Astrocyte of the spinal cord (primary cell): ENCODE data around the gene MSMP.

Experiments
- DNase-seq: peaks from one replicate; pipeline ENCODE4 v3.0.0; 2011; ENCODE audit warnings: low read depth, low spot score
- H3K4me3 ChIP-seq: 2 replicates; pipeline ENCODE4 v1.5.1; 2011; ENCODE audit warnings: low read depth, mild to moderate bottlenecking, low read length, moderate library complexity
- CTCF ChIP-seq: IDR thresholded peaks from 2 replicates; pipeline ENCODE4 v1.5.1; 2012; ENCODE audit warnings: low read depth, mild to moderate bottlenecking, low read length, inconsistent platforms
- in situ Hi-C: cut with HindIII; loops from 2 replicates; pipeline ENCODE4 v1.10.0; 2017; ENCODE audit warnings: low sequenced_read_pairs

MSMP gene

GRCh38 chr9:35705836-35706430 lies 48.1 kb downstream of the MSMP start:
- in situ Hi-C loops = no loop called here
- no peak for DNase-seq
- H3K4me3 ChIP-seq = no peak overlapping the region
- TF ChIP-seq CTCF = no peak

- DNase-seq = no peak
- in situ Hi-C loops = no loop called here
- TF ChIP-seq CTCF = no peak
- H3K4me3 ChIP-seq = no peak overlapping the region
Measured at GRCh38 chr9:35705372-35705771, 48.7 kb downstream of the MSMP start.

GRCh38 chr9:35703906-35704672 lies 50.0 kb downstream of the MSMP start:
- in situ Hi-C loops = no loop called here
- TF ChIP-seq CTCF = no peak
- DNase-seq = no peak
- no peak overlapping the region for H3K4me3 ChIP-seq
